HCT116 (cell line): ENCODE data around the gene AKAP13.

Experiments
- CTCF ChIP-seq, 3 experiments: fragments of 200-600 bp in 1 of 3; sonication (generic) in 1 of 3; IDR thresholded peaks in 2 of 3; conservative IDR thresholded peaks in 1 of 3; 2 replicates each; pipeline ENCODE4 v1.5.1; 2012 to 2017; ENCODE audit warnings: low read depth in 2 of 3, low read length in 2 of 3, antibody characterized with exemption in 1 of 3, borderline replicate concordance in 1 of 3, control low read depth in 1 of 3, mild to moderate bottlenecking in 1 of 3, mixed read lengths in 1 of 3, mixed run types in 1 of 3, moderate library complexity in 1 of 3; ENCODE audit not compliant: insufficient read depth in 1 of 3
- FOSL1 ChIP-seq: IDR thresholded peaks from 2 replicates; pipeline ENCODE4 v1.6.1; 2012; ENCODE audit warnings: low read depth
- RAD21 ChIP-seq: IDR thresholded peaks from 2 replicates; pipeline ENCODE4 v1.6.1; 2012; ENCODE audit warnings: low read depth, mild to moderate bottlenecking

- TF ChIP-seq RAD21 (no peak), CTCF (IDR thresholded peaks at IDR 0.05 in 2 of 3, conservative IDR thresholded peaks at IDR 0.05 in 1 of 3; ENCODE audit: borderline replicate concordance in 1 of 3, insufficient read depth in 1 of 3, low read depth in 2 of 3, low read length in 2 of 3) (no peak), FOSL1 (no peak)
Observed at GRCh38 chr15:85559530-85559929, 179.1 kb downstream of the AKAP13 start.
